HG03432 (cell line): ENCODE results near the gene LY6G5B.
A peak's percentile ranks its signal among the peaks of the same experiment; 100 is the strongest.

Experiments
- ATAC-seq: cut with Tn5 transposase; IDR thresholded peaks from one replicate; pipeline ENCODE4 v1.9.1; 2021; ENCODE audit warnings: mild to moderate bottlenecking, moderate library complexity; ENCODE audit not compliant: unreplicated experiment

Gene LY6G5B

GRCh38 chr6:31662124-31662723, 7.6 kb upstream of the LY6G5B start:
- ATAC-seq: no peak

DNA sequence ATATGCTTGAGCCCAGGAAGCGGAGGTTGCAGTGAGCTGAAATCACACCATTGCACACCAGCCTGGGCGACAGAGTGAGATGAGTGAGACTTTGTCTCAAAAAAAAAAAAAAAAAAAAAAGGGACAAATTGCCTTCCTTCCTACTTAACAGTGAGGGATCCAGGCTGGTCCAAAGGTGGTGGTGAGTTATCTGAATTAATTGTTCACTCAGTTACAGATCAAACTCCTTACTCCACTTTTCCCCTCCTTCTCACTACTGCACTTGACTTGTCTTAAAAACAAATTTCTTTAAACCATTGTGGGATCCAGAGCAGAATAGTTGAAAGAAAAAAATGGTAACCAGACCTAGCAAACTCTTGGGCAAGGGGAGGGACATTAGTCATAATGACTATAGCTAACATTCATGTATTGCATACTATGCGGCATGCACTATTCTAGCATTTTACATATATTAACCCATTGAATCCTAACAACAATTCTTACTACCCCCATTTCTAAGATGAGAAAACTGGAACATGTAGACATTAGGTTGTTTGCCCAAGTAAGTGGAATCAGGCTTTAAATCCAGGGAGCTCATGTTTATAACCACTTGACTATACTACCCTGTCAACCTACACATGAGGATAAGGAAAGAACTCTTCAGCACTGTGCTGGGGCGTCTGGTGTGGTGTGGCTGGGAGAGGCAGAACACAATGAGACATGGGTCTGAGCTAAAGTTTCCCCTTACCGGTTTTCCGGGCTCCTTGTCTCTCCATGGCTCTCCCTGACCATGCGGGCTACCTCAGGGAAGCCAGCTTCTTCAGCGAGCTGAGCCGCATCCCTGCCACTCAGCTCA, 6.4 kb upstream of the LY6G5B start:
- no peak for ATAC-seq

GRCh38 chr6:31663961-31664789, 5.6 kb upstream of the LY6G5B start:
- no peak for ATAC-seq

DNA sequence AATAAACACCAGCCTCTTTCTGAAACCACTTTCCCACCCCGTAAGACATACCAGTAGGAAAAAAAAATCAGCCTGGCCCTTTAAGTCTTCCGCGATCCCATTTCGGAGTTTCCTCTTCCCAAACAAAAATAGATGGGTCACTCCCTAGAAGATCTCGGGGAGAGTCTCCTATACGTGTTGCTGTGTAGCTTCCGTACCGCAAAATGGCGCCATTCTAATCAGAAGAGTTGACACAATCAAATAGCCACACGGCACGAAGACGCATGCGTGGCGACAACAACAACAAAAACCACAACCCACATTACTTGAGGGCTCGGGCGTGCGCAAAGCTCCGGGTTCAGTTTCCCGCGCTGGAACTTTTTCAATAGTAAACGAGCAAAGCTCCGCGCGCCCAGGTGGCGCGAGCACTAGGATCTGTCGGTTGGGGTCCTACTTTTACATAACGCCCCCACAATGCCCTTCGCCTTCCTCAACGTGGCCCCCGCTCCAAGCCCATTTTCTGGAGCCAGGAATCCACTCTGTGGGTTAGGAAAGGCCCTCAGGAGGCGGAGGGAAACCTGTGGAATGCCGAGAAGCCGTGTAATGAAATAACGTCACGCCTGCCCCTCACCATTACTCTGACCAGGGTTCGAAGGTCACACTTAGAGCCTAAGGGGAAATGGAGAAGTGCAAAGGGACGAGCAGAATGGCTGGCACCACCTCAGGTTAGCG, 4.8 kb upstream of the LY6G5B start, which contains the start of gene GPANK1:
Gene GPANK1 (minus strand): TSS at position 208 of the 711 bp plus-strand sequence. CDS start 519 bp downstream, outside the sequence.
- peak; percentile 33 for ATAC-seq

- ATAC-seq: peak; percentile 80
Measured at GRCh38 chr6:31665501-31666336, 4.1 kb upstream of the LY6G5B start, which contains the start of gene CSNK2B. Gene CSNK2B, plus strand, starts transcription at chr6:31666080. Its CDS starts 752 bp downstream, at chr6:31666832.

DNA sequence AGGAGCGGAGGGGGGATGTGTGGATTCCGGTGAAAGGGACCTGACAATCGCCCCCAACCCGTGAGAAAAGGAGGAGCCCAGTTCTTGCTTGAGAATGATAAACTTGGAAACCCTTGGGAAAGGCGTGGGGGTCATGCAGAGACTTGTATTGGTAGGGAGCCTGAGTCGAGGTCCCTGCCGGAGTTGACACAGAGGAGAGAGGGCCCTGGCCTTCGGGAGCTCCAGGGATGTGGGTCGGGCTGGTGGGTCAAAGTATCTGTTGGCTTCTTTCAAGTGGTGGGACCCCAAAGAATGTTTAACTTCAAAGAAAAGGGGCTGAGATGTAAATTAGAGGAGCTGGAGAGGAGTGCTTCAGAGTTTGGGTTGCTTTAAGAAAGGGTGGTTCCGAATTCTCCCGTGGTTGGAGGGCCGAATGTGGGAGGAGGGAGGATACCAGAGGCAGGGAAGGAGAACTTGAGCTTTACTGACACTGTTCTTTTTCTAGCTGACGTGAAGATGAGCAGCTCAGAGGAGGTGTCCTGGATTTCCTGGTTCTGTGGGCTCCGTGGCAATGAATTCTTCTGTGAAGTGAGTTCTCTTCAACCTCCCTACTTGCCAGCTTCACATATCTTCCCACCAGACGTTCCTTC, 3.3 kb upstream of the LY6G5B start:
- ATAC-seq: no peak

DNA sequence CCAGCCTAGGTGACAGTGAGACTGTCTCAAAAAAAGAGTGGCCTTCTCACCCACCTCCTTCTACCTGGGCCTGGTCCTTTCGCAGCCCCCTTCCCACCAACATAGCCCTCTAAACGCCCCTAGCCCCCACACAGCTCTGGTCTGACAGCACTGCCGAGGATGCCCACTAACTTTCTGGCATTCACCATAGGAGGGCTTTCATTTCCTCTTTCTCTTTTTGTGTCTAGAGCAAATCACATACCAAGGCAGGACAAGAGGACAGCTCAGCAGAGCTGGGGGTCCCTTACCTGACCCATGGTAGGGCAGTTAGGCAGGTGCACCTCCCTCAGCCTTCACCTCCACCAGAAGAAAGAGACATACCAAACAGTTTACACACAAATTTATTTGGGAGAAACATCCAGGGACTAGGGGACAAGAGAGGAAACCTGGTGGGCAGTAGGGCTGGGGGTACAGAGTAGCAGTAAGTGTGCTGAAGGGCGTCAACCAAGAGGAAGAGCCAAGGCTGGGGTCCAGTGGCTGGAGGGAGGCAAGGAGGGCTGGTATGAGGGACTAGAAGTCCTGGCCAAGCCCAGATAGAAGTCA, 6.6 kb downstream of the LY6G5B start:
- ATAC-seq: no peak

GRCh38 chr6:31676904-31677303, 7.1 kb downstream of the LY6G5B start:
- ATAC-seq: no peak

DNA sequence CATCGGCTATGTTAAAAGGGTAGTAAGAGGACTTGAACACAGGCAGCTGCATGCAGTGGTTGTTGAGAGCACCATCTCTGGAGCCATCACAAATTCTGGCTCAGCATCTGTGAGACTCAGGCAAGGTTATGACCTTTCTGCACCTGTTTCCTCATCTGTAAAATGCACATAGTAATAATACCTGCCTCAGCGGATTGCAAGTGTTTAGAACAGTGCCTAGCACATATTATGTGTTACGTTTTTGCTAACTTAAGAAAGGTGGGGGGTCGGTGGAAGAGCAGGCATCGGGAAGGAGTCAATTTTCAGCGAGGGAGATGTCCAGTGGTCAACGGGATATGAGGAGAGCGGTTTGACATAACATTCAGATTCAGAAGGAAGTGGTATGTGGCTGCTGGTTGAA, 8.2 kb downstream of the LY6G5B start:
- ATAC-seq: no peak

- ATAC-seq: no peak
Measured at GRCh38 chr6:31680226-31681134, 10.7 kb downstream of the LY6G5B start, which contains the start of gene LY6G5C. Gene LY6G5C, minus strand, starts transcription at chr6:31681067. Its CDS starts 694 bp downstream, at chr6:31680373.

- ATAC-seq: no peak
Measured at GRCh38 chr6:31681135-31681671, 11.4 kb downstream of the LY6G5B start.

GRCh38 chr6:31683591-31683990, 13.8 kb downstream of the LY6G5B start:
- no peak for ATAC-seq

GRCh38 chr6:31686483-31686882, 16.7 kb downstream of the LY6G5B start:
- no peak for ATAC-seq

- no peak for ATAC-seq
Measured at GRCh38 chr6:31687321-31687720, 17.5 kb downstream of the LY6G5B start.

- ATAC-seq: no peak
Measured at GRCh38 chr6:31687860-31688693, 18.3 kb downstream of the LY6G5B start.

- no peak for ATAC-seq
Measured at GRCh38 chr6:31689249-31690110, 19.7 kb downstream of the LY6G5B start.
